Glutamatergic neuron (in vitro differentiated cells): Measurements from ENCODE around the gene ZFYVE21. TPM values are rescaled to one million over a fixed set of nuclear protein-coding genes. Genes with fewer than 3 reads are reported as not detected.

Experiments used
- DNase-seq: peaks from one replicate; pipeline ENCODE4 v3.0.0; 2022
- H3K27ac Mint-ChIP-seq: one replicate; pipeline ENCODE4 v1.8.0; 2020; ENCODE audit warnings: mild to moderate bottlenecking, mixed read lengths, inconsistent platforms; ENCODE audit not compliant: unreplicated experiment
- H3K27me3 Mint-ChIP-seq: one replicate; pipeline ENCODE4 v1.8.0; 2020; ENCODE audit warnings: mild to moderate bottlenecking, moderate library complexity, mixed read lengths, inconsistent platforms; ENCODE audit not compliant: unreplicated experiment
- H3K36me3 Mint-ChIP-seq: one replicate; pipeline ENCODE4 v1.8.0; 2020; ENCODE audit warnings: mild to moderate bottlenecking, mixed read lengths, inconsistent platforms; ENCODE audit not compliant: unreplicated experiment
- H3K4me1 Mint-ChIP-seq: one replicate; pipeline ENCODE4 v1.8.0; 2020; ENCODE audit warnings: mild to moderate bottlenecking, low read depth, mixed read lengths, inconsistent platforms; ENCODE audit not compliant: unreplicated experiment
- H3K4me3 Mint-ChIP-seq: one replicate; pipeline ENCODE4 v1.8.0; 2020; ENCODE audit warnings: mild to moderate bottlenecking, mixed read lengths, inconsistent platforms; ENCODE audit not compliant: unreplicated experiment
- H3K9me3 Mint-ChIP-seq: one replicate; pipeline ENCODE4 v1.8.0; 2020; ENCODE audit warnings: mild to moderate bottlenecking, moderate library complexity, mixed read lengths, inconsistent platforms; ENCODE audit not compliant: unreplicated experiment
- total RNA-seq: library from RNA; stranded (reverse); fragmentation: NEBNext Ultra II Directional; extraction: Animal tissue kit (Norgen Biotek cat#: 25700); gene quantifications from one replicate; pipeline ENCODE4 v1.2.1, GENCODE V29; 2021; ENCODE audit not compliant: unreplicated experiment
- TF ChIP-seq, protein P1 (sequence below): fragments of 200-600 bp; sonication (generic); IDR thresholded peaks from one replicate; pipeline ENCODE4 v1.5.0; 2021; ENCODE audit not compliant: partially characterized antibody, unreplicated experiment

ZFYVE21 gene
- total RNA-seq, 1 donor from 2014 or later: 49.1 TPM

DNA sequence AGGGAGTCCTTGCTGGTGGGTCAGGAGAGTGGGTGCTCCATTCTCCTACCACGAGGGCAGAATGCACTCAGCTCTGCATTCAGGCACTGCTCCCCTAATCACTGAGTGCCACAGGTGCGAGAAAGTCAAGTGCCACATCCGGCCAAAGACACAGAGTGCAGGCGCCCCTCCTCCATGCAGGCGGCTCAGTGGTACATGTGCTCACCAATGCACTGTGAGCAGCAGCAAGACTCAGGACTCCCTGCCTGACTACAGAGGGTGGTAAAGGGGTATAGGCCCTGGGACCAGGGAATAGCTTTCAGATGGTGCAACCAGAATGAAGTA is 32.9 kb downstream of the ZFYVE21 start:
- H3K27ac Mint-ChIP-seq: no peak overlapping the region
- peaks cover 13% of the 10 kb centered on the region for H3K4me1 Mint-ChIP-seq
- TF ChIP-seq, protein P1, sequence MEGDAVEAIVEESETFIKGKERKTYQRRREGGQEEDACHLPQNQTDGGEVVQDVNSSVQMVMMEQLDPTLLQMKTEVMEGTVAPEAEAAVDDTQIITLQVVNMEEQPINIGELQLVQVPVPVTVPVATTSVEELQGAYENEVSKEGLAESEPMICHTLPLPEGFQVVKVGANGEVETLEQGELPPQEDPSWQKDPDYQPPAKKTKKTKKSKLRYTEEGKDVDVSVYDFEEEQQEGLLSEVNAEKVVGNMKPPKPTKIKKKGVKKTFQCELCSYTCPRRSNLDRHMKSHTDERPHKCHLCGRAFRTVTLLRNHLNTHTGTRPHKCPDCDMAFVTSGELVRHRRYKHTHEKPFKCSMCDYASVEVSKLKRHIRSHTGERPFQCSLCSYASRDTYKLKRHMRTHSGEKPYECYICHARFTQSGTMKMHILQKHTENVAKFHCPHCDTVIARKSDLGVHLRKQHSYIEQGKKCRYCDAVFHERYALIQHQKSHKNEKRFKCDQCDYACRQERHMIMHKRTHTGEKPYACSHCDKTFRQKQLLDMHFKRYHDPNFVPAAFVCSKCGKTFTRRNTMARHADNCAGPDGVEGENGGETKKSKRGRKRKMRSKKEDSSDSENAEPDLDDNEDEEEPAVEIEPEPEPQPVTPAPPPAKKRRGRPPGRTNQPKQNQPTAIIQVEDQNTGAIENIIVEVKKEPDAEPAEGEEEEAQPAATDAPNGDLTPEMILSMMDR: no peak
- no peak for DNase-seq
- no peak overlapping the region for H3K4me3 Mint-ChIP-seq
- H3K9me3 Mint-ChIP-seq: peaks cover 2% of the 10 kb centered on the region
- H3K27me3 Mint-ChIP-seq: peaks cover 3% of the 10 kb centered on the region
- H3K36me3 Mint-ChIP-seq: no peaks in the 10 kb centered on the region

DNA sequence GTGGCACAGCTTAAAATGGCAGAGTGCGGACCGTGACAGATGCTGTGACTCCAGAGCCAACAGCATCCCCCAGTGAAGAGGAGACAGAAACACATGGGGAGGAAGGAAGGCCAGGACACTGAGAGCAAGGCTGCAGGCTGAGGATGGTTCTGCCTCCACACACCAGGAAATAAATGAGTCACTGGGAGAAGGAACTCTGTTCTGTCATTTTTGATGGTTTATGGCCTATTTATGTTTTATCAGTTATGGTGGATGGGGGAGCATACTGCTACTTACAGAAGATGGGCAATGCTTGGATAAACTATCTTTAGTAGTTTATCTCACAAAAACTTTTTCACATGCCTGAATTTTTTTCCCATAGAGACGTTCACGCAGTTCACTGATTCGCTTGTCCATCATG is 33.8 kb downstream of the ZFYVE21 start:
- TF ChIP-seq, protein P1: no peak
- Mint-ChIP-seq H3K9me3 (peaks cover 2% of the 10 kb centered on the region), H3K4me1 (peaks cover 7% of the 10 kb centered on the region), H3K36me3 (no peaks in the 10 kb centered on the region), H3K27ac (peak overlapping the region; percentile 67), H3K27me3 (peaks cover 3% of the 10 kb centered on the region), H3K4me3 (no peak overlapping the region)
- no peak for DNase-seq

DNA sequence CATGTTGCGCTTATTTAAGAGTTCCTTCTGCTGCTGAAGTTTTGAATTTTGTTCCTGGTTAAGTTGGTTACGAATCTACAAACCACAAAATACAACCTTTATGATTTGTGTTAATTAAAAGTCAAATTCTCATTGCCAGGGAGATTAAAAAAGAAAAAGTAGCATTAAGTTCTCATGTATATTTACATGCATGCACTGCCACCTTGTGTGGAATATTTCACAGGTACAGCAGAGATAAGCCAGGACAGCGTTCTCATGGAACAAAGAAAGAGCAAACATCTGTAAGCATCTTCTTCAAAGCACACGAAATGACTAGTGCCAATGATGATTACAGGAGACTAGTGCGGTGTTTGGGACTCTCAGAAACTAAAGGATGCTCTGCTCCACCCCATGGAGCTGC is 34.2 kb downstream of the ZFYVE21 start:
- no peak overlapping the region for H3K27ac Mint-ChIP-seq
- H3K4me3 Mint-ChIP-seq: no peak overlapping the region
- H3K9me3 Mint-ChIP-seq: peaks cover 2% of the 10 kb centered on the region
- TF ChIP-seq, protein P1: no peak
- H3K27me3 Mint-ChIP-seq: peaks cover 3% of the 10 kb centered on the region
- DNase-seq: no peak
- peaks cover 5% of the 10 kb centered on the region for H3K4me1 Mint-ChIP-seq
- no peaks in the 10 kb centered on the region for H3K36me3 Mint-ChIP-seq

DNA sequence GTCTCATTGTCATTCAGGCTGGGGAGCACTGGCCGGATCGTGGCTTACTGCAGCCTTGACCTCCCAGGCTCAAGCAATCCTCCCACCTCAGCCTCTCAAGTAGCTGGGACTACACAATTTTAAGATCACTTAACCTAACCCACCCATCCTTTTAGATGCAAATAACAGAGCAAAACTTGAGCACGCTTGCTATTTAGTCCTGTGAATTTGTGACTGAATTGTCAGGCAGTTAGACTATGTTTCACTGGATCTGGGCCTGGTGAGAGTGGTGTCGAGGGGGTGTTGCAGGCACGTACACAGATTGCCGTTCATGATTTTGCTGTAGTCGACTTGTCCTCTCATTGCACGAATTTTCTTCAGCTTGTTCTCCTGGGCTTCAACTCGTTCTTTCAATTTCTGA is 38.2 kb downstream of the ZFYVE21 start:
- peaks cover 5% of the 10 kb centered on the region for H3K4me1 Mint-ChIP-seq
- TF ChIP-seq, protein P1: no peak
- no peaks in the 10 kb centered on the region for H3K36me3 Mint-ChIP-seq
- H3K27me3 Mint-ChIP-seq: peaks cover 1% of the 10 kb centered on the region
- no peaks in the 10 kb centered on the region for H3K9me3 Mint-ChIP-seq
- no peak overlapping the region for H3K27ac Mint-ChIP-seq
- no peak overlapping the region for H3K4me3 Mint-ChIP-seq
- DNase-seq: no peak

DNA sequence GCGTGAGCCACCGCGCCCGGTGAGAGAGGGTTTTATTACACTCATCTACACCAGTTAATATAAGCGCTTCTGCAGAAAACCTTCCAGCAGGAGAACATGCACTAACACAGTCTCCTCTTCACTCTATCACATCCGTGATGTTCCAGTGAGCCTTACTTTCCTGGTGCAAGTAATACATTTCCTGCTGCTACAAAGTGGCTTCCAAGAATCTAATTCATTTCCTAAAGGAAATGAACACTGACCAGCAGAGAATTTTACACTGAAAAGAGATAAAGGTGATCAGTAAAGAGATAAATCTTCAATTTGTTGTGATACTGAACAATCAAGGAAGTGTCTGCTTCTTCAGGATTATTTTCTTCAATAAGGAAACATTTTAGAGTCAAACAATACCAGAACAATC is 39.5 kb downstream of the ZFYVE21 start:
- TF ChIP-seq, protein P1: no peak
- H3K27ac Mint-ChIP-seq: no peak overlapping the region
- no peaks in the 10 kb centered on the region for H3K4me1 Mint-ChIP-seq
- H3K36me3 Mint-ChIP-seq: no peaks in the 10 kb centered on the region
- H3K4me3 Mint-ChIP-seq: no peak overlapping the region
- H3K9me3 Mint-ChIP-seq: no peaks in the 10 kb centered on the region
- peaks cover 1% of the 10 kb centered on the region for H3K27me3 Mint-ChIP-seq
- DNase-seq: no peak
